IPS-11a (cell line): ENCODE measurements around the gene POLR2E.

Experiments
- H3K4me3 ChIP-seq: one replicate; pipeline ENCODE4 v1.5.1; 2013; ENCODE audit warnings: low read depth, low read length, control low read depth

Gene POLR2E

DNA sequence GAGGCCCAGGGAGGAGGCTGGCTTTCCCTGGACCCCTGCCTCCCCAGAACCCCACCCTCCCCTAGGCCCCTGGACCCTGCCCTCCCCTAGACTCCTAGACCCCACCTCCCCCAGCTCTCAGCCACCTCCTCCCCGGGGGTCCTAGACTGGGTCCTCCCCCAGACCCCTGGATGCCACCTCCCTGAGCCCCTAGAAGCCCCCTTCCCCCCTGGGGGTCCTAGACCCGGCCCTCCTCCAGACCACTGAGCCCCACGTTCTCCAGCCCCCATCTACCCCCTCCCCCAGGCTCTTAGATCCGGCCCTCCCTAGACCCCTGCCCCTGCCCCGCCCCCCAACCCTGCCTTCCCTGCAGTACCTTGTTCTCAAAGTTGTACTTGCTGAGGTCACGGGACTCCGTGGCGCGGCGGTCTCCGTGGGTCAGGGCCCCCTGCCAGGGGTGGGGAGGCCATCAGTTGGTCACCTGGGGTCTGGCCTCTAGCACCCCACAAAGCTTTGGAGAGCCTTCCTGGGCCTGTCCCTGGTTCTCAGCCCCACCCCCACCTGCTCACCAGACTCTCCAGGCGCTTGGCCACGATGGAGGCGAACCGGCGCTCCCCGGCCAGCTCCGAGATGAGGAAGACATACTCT, 16.6 kb upstream of the POLR2E start:
- H3K4me3 ChIP-seq: no peak overlapping the region

DNA sequence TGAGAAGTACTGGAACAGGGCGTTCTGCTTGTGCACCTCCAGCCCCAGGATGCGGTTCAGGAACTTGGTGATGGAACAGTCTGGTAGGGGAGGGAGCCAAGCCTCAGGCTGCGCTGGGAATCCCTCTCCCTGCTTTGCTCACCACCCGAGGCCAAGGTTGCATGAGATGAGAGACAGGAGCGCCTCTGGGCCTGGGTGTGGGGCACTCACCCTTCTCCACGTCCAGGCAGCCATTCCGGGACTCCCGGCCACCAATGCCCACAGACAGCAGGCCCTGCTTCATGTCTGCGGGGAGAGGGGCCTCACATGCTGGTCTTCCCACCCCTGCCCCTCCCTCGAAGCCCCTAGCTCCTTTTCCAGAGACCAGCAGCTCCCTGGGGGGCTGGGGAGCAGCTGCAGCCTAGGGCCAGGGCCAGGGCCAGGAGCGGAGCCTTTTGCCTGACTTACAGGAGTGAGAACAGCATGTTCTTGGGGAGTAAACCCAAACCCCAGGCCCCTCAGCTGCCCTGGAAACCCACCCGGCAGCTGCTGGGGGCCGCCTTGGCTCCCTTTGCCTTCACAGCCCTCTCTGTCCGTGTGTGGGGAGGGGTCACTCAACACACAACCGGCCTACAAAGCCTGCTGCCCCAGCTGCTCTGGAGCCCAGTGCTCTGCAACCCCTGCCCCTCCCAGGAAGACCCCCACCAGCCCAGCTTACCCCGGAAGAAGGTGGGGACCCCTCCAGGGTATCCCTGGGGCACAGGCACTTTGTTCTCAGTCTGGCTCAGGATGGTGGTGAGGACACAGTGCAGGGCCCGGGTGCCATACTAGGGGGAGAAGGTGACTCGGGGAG, 15.8 kb upstream of the POLR2E start:
- H3K4me3 ChIP-seq: no peak overlapping the region

DNA sequence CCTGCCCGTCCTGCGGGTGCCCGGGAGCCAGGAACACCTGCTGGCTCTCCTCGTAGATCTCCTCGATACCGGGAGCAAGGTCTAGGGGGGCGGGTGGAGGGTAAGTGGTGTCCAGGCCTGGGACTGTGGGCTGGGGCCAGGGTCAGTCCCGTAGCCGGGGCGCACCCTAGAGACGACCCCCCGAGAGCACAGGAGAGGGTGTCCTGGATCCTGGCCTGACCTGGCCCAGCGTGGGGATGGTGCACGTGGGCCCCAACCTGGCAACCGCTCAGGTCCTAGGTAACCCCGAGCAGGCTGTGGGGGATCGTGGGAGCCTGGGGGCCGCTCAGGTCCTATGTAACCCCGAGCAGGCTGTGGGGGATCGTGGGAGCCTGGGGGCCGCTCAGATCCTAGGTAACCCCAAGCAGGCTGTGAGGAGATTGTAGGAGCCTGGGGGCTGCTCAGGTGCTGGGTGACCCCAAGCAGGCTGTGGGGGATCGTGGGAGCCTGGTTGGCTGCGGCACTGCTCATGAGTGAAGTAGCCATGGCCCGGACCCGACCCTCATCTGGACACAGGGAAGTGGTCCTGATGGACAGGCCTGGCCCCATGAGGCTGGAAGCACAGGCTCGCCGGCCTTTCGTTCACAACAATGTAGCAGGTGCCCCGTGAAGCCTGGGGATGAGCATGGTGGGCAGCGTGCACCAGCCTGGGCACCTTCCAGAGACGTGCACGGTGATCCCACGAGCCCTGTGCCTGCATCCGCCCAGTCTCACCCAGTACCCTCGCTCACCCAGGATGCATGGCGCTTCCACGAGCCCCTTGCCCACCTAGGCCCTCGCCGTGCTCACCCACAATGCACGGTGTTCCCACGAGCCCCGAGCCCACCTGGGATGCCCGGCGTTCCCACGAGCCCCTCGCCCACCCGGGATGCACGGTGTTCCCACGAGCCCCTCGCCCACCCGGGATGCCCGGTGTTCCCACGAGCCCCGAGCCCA, 14.8 kb upstream of the POLR2E start:
- no peak overlapping the region for H3K4me3 ChIP-seq

DNA sequence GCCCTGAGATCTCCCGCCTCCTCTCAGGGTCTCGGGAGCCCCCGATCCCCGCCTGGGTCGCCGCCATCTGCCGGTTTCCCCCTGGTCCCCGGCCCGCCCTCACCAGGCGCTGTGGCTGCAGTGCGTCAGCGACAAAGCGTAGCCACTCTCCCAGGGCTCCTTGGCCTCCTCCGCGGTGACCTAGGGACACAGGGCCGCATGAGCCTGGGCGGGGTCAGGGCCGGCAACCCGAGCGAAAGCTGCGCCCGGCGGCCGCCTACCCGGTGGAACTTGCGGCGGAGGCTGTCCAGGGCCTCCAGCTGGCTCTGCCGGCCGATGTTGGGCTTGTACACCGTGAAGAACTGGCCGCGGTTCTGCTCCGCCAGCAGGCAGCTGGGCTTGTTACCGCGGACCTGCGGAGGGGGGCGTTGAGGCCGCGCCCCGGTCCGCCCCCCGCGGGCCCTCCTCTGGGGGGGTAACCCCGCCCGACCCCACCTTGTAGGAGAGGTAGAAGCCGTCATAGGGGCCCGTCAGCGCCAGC, 13.9 kb upstream of the POLR2E start:
- no peak overlapping the region for H3K4me3 ChIP-seq

- no peak overlapping the region for H3K4me3 ChIP-seq
Observed at GRCh38 chr19:1108291-1109031, 13.3 kb upstream of the POLR2E start.

DNA sequence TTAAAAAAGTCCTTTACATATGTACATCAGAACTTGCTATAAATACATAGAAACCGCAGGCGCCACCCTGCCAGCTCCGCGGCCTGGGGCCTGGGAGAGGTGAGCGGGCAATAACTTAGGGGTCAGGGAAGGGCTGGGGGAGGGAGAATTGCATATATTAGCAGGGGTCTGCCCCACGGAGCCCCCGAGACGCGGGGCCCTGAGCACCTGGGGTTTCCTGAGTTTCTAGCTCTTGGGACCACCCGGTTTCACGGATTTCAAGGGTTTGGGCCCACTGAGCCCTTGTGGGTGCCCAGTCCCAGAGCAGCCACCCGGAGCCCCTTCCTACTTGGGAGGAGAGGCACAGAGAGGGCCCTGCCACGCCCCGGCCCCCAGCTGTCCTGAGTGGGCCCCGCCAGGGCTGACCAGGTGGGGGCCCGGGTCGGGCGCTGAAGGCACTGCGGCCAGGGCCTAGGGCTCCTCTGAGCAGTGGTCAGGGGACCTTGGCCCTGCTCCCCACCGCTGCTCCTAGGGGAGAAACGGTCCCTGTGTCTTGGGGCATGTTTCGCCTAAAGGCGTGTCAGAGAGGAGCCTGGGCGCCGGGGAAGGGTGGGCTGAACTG, 12.6 kb upstream of the POLR2E start:
- no peak overlapping the region for H3K4me3 ChIP-seq

DNA sequence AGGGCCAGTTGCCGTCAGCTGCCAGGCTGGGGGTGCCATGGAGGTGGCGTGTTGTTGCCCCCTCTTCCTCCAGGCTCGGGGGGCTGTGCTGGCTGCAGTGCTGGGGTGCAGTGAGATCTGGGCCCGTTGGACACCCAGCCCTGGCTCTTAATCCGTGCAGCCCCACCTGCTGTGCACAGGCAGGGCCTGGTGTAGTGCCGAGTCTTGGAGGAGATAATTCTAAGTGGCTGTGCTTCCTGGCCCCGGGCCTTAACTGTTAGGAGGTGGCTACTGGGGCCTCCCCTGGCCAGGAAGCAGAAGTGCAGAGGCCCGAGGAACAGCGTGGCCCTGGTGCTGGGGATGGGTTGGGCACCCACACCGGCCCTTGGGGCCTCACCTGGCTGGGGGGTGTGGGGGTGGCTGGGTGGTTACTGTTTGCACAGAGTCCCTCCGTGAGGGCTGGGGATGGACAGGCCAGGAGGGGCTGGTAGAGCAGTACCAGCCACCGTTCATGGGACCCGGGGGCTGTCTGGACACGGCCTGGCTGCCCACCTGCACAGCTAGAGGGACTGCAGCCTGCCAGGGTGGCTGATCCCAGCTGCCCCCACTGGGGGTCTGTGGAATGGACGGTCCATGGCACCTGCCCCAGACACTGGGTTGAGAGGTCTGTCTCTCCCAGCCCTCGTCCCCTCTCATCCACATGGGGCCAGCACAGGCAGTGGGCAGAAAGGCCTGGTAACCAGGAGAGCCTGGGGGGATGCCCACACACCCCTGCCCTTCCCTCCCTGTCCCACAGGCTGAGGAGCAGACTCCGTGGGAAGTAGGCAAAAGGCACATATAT, 11.9 kb upstream of the POLR2E start:
- H3K4me3 ChIP-seq: no peak overlapping the region

GRCh38 chr19:1105873-1106840, 11.0 kb upstream of the POLR2E start:
- no peak overlapping the region for H3K4me3 ChIP-seq

GRCh38 chr19:1105008-1105872, 10.1 kb upstream of the POLR2E start:
- peak overlapping the region; percentile 72 for H3K4me3 ChIP-seq

- peak overlapping the region; percentile 72 for H3K4me3 ChIP-seq
Observed at GRCh38 chr19:1104311-1105007, 9.3 kb upstream of the POLR2E start.

- H3K4me3 ChIP-seq: peak within 1 kb of the TSS; percentile 72
Observed at GRCh38 chr19:1103708-1104310, 8.6 kb upstream of the POLR2E start, which contains the start of gene GPX4. GPX4 (plus strand) TSS chr19:1103994; CDS start chr19:1104044, 50 bp downstream.

DNA sequence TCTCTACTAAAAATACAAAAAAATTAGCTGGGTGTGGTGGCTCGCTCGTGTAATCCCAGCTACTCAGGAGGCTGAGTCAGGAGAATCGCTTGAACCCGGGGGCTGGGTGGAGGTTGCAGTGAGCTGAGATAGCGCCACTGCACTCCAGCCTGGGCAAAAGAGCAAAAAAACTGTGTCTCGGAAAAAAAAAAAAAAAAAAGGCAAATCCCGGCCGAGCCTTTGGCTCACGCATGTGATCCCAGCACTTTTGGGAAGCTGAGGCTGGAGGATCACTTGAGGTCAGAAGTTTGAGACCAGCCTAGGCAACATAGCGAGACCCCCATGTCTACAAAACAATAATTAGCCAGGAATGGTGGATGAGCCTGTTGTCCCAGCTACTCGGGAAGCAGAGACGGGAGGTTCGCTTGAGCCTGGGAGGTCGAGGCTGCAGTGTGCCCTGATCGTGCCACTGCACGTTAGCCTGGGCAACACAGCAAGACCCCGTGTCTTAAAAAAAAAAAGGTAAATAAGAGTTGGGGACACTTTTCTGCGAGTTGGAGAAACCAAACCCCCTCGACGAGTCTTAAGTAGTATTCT, 8.0 kb upstream of the POLR2E start:
- H3K4me3 ChIP-seq: no peak overlapping the region

DNA sequence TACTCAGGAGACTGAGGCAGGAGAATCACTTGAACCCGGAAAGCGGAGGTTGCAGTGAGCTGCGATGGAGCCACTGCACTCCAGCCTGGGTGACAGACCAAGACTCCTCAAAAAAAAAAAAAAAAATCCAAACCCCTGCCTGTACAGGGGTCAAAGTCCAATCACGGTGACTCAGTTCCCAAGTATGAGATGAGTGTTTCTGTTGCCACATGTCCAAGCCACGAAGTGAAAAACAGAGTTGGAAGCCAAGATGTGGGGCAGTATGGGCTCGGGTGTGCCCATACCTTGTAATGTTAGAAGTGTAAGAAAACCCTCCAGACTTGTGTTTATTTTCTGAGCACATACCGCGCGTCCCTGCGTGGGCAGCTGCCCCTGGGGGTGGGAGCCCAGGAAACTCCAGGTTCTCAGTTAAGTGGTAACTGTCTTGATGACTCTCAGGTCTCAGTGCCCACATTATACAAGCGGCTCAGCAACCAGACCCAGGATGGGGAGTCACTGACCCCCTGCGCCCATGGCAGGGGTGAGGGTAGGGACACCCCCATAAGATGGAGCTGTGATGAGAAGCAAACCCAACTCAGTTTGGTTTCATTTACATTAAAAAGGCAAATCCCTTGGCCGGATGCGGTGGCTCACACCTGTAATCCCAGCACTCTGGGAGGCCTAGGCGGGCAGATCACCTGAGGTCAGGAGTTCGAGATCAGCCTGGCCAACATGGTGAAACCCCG, 7.4 kb upstream of the POLR2E start:
- H3K4me3 ChIP-seq: no peak overlapping the region

GRCh38 chr19:1101337-1101698, 6.1 kb upstream of the POLR2E start:
- H3K4me3 ChIP-seq: no peak overlapping the region
